ENCODE results near the gene AQP6. TPM values are rescaled to one million over a fixed set of nuclear protein-coding genes. Genes with fewer than 3 reads are reported as not detected.
"Not testable (repeated sequence)": the region's sequence is repeated elsewhere in the genome, so short reads cannot be mapped to it uniquely, and the experiment has no call there.

AQP6 gene
- total RNA-seq, 2 donors from 2014 or later = 0.40 TPM; not detected in 1

DNA sequence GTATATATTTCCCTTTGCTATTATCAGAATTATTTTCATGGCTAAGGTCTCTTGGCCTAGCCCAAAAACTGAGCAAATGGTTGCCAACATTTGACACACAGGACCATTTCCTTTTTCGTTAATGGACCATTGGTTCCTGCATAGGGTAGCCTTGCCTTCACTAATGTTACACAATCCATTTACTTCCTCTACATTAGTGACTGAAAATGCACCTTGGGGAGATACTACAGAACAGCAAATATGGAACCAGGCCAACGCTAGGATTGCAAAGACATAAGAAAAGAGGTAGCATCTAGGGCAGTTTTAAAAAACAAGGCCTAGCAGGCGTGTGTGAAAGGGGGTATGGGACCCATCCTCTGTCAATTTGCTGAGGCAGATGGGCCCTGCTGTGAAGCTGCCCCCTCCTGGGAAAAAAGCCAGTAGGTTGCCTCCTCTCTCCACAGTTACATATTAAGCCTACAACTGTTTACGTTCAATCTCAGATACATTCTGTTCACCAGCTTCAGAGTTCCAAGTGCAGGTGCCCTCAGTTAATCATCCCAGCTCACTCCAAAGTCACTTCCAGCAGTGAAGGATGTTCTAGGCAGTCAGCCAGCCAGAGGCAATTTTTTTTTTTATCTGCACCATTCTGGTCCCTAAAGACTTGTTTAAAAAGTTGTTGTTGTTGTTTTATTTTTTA, 15.0 kb downstream of the AQP6 start:
- H3K27ac ChIP-seq = no peak overlapping the region
- H3K4me1 ChIP-seq (replicated peaks) = no peaks in the 10 kb centered on the region
- no peaks in the 10 kb centered on the region for H3K9me3 ChIP-seq
- 73% methylated on average over 4 of the region's 4 CpGs for WGBS
- intact Hi-C loops (cut with DNase I) = no loop called here
- no peaks in the 10 kb centered on the region for H3K36me3 ChIP-seq
- no peak overlapping the region for H3K4me3 ChIP-seq
- no peak for TF ChIP-seq POLR2AphosphoS5 (IDR thresholded peaks at IDR 0.05)
- TF ChIP-seq, protein P1, sequence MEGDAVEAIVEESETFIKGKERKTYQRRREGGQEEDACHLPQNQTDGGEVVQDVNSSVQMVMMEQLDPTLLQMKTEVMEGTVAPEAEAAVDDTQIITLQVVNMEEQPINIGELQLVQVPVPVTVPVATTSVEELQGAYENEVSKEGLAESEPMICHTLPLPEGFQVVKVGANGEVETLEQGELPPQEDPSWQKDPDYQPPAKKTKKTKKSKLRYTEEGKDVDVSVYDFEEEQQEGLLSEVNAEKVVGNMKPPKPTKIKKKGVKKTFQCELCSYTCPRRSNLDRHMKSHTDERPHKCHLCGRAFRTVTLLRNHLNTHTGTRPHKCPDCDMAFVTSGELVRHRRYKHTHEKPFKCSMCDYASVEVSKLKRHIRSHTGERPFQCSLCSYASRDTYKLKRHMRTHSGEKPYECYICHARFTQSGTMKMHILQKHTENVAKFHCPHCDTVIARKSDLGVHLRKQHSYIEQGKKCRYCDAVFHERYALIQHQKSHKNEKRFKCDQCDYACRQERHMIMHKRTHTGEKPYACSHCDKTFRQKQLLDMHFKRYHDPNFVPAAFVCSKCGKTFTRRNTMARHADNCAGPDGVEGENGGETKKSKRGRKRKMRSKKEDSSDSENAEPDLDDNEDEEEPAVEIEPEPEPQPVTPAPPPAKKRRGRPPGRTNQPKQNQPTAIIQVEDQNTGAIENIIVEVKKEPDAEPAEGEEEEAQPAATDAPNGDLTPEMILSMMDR (IDR thresholded peaks at IDR 0.05) = no peak
- no peak for TF ChIP-seq POLR2A (IDR thresholded peaks at IDR 0.05)
- H3K27me3 ChIP-seq (replicated peaks; ENCODE audit: insufficient read depth) = no peaks in the 10 kb centered on the region
- no peak for DNase-seq (ENCODE audit: low spot score)

DNA sequence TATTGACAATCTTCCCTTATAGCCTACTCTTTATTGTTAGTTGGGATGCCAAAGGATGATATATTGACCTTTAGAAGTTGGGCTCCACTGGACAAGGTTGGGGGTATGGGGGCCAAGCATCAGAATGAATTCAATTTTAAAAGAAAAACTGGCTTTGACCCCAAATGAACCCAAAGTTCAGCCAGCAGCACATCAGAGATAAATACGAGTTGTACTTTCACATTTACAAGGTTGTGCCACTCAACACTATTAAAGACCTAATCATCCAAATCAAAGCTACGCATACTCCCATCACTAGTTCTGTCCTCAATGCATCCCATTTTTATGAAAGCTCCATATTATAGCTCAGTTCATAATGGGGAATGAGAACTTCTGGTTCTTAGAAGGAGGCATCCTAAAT, 16.7 kb downstream of the AQP6 start:
- H3K4me3 ChIP-seq, H3K36me3 ChIP-seq: not testable (repeated sequence)

DNA sequence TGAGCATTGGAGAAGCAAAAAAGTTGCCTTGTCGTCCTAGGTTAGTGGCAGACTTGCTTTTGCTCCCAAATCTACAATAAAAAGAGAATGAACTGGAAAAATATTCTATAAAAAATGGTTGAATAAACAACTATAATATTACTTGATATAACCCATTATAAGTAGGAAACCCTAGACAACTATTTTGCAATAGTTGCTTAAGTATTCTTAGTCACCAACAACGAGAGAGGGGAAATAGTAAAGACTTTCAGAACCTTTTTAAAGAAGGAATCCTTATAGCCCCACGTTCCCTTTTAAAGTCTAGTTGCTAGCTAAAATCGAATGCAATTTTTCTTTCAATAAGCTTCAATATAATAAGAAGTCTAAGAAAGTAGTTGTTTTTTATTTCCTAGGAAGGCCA, 17.5 kb downstream of the AQP6 start:
- WGBS = 68% methylated on average over 4 of the region's 4 CpGs
- H3K27ac ChIP-seq = no peak overlapping the region

More for the DNA sequence above, 16.7 kb downstream of the AQP6 start:
- H3K4me1 ChIP-seq (replicated peaks); H3K27ac ChIP-seq; DNase-seq (ENCODE audit: low spot score); H3K9me3 ChIP-seq; H3K27me3 ChIP-seq (replicated peaks; ENCODE audit: insufficient read depth); intact Hi-C loops (cut with DNase I): not testable (repeated sequence)
- 77% methylated on average over 2 of the region's 2 CpGs for WGBS

DNA sequence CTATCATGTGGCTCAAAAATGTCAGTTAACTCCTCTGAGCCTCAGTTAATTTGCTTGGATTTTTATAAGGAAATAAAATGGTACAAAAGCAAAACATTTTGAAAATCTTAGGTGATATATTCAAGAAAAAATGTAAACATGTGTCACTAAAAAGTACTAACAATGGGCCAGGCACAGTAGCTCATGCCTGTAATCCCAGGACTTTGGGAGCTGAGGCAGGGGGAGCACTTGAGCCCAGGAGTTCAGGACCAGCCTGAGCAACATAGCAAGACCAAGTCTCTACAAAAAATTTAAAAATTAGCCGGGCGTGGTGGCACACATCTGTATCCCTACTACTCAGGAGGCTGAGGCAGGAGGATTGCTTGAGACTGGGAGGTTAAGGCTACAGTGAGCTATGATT, 25.7 kb downstream of the AQP6 start:
- Histone ChIP-seq H3K4me3 (no peak overlapping the region), H3K27me3 (replicated peaks; ENCODE audit: insufficient read depth) (no peaks in the 10 kb centered on the region), H3K27ac (no peak overlapping the region), H3K9me3 (no peaks in the 10 kb centered on the region), H3K4me1 (replicated peaks) (no peaks in the 10 kb centered on the region), H3K36me3 (no peaks in the 10 kb centered on the region)
- no peak for DNase-seq (ENCODE audit: low spot score)
- intact Hi-C loops (cut with DNase I) = no loop called here
- TF ChIP-seq, protein P1 (IDR thresholded peaks at IDR 0.05) = no peak
- TF ChIP-seq POLR2AphosphoS5 (IDR thresholded peaks at IDR 0.05) = no peak
- TF ChIP-seq POLR2A (IDR thresholded peaks at IDR 0.05) = no peak
- WGBS = 92% methylated on average over 2 of the region's 2 CpGs

More for the DNA sequence above, 17.5 kb downstream of the AQP6 start:
- Histone ChIP-seq H3K4me3 (no peak overlapping the region), H3K4me1 (replicated peaks) (no peaks in the 10 kb centered on the region), H3K9me3 (no peaks in the 10 kb centered on the region), H3K36me3 (no peaks in the 10 kb centered on the region), H3K27me3 (replicated peaks; ENCODE audit: insufficient read depth) (no peaks in the 10 kb centered on the region)
- intact Hi-C loops (cut with DNase I) = no loop called here
- DNase-seq (ENCODE audit: low spot score) = no peak
- TF ChIP-seq, protein P1 (IDR thresholded peaks at IDR 0.05) = no peak
- TF ChIP-seq POLR2A (IDR thresholded peaks at IDR 0.05) = no peak
- no peak for TF ChIP-seq POLR2AphosphoS5 (IDR thresholded peaks at IDR 0.05)

DNA sequence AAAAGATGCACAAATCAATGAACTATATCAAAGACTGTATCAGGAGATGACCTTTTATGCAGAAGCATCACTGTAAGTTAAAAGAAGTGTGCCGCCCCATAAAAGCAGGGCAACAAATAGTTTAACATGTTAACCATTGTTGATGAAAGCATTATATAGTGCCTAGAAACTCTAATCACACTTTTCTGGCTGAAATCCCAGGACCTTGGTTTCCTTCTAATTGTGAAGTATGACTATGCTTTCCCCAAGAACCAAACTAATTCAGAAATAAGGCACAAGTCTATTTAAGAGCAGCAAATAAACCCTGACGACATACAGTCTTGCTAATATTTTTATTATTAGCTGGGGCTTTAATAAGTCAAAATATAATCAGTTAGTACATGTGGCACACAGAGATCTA, 30.8 kb downstream of the AQP6 start:
- Histone ChIP-seq H3K36me3 (no peaks in the 10 kb centered on the region), H3K4me3 (no peak overlapping the region), H3K9me3 (no peaks in the 10 kb centered on the region), H3K27ac (no peak overlapping the region), H3K4me1 (replicated peaks) (no peaks in the 10 kb centered on the region), H3K27me3 (replicated peaks; ENCODE audit: insufficient read depth) (no peaks in the 10 kb centered on the region)
- TF ChIP-seq, protein P1 (IDR thresholded peaks at IDR 0.05) = no peak
- no peak for TF ChIP-seq POLR2A (IDR thresholded peaks at IDR 0.05)
- TF ChIP-seq POLR2AphosphoS5 (IDR thresholded peaks at IDR 0.05) = no peak
- 75% methylated on average over 2 of the region's 2 CpGs for WGBS
- intact Hi-C loops (cut with DNase I) = no loop called here
- no peak for DNase-seq (ENCODE audit: low spot score)
